Posterior vena cava (tissue), 2 donors: Measurements from ENCODE around the gene HS3ST2. TPM values are rescaled to one million over a fixed set of nuclear protein-coding genes. Genes with fewer than 3 reads are reported as not detected.

ENCODE experiments used
- DNase-seq: peaks from one replicate; pipeline ENCODE4 v3.0.0-alpha.2; 2020; ENCODE audit warnings: low spot score
- intact Hi-C, 2 donors: fragments of 100-400 bp; cut with DNase I; formaldehyde crosslinking; loops; one replicate each; pipeline versions ENCODE4 v1.14.1 to v1.14.2; 2022 to 2023
- total RNA-seq, 2 donors: library from RNA; stranded (reverse); fragmentation: NEBNext Ultra II Directional; extraction: Animal tissue kit (Norgen Biotek cat#: 25700); gene quantifications; one replicate each; pipeline ENCODE4 v1.2.1, GENCODE V29; 2021
- donor health status: DM: yes; HTN: yes; CAD: no.
- donor health status: DM: yes; HTN: yes; CAD: no.

Gene HS3ST2
- total RNA-seq, 2 donors from 2014 or later = 2.5 to 4.0 TPM

DNA sequence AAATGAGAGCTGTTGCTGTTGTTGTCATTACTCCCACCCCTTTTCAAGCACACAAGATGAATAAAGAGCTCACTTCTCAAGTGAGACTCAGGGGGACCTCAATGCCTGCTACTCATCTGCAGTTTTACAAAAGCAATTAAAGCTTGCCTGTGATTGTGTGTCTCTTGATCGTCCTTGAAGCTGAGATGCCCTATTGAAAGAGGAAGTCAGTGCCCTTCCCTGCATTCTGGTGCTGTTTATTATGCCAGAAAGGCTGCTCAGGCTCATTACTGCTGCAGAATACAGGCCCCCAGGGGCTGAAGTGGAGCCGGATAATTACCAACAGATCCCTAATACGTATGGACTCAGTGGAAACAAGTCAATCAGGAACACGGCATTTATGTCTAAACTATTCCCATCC is 147.2 kb downstream of the HS3ST2 start:
- DNase-seq = no peak
- intact Hi-C loops = no loop called here

DNA sequence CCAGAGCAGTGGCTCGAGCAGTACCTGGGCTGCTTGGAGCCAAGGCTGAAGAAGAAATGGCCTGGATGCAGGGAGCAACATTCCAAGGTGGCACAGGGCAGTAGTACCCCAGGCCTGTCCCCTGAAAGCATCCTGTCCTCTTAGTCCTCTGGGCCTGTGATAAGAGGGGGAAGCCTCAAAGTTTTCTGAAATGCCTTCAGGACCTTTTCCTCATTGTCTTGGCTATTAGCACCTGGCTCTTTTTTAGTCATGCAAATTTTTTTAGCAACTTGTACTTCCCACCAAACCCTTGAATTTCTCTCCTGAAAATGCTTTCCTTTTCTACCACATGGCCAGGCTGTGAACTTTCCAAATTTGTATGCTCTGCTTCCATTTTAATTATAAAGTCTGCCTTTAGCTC is 148.9 kb downstream of the HS3ST2 start:
- DNase-seq = no peak
- intact Hi-C loops = no loop called here
